Pancreas (tissue), 10 donors: ENCODE data around the gene PON1. TPM values are rescaled to one million over a fixed set of nuclear protein-coding genes. Genes with fewer than 3 reads are reported as not detected.

Experiments
- ATAC-seq, 4 donors: fragments of 200-7000 bp; cut with Tn5 transposase; one replicate each; pipeline versions ENCODE4 v1.8.0 to v1.9.1; 2020; ENCODE audit warnings: mild to moderate bottlenecking in 4 of 4, moderate library complexity in 4 of 4
- DNase-seq, 6 donors: peaks; one replicate each; pipeline ENCODE4 v3.0.0-alpha.2; 2020
- FAIRE-seq: peaks from 2 replicates; lab custom pipeline; 2012; peaks lifted over from hg19 to GRCh38; lab: Jason Lieb, UNC
- H3K27ac ChIP-seq, 4 donors: fragments of 200-600 bp; sonication (generic); 1 replicate in 3 of 4; 2 replicates in 1 of 4; pipeline versions ENCODE4 v1.5.0 to v1.8.0; 2020
- H3K27me3 ChIP-seq, 4 donors: fragments of 200-600 bp; one replicate each; pipeline ENCODE4 v1.8.0; 2021
- H3K36me3 ChIP-seq, 3 donors: fragments of 200-600 bp; sonication (generic) in 1 of 3; one replicate each; pipeline versions ENCODE4 v1.5.0 to v1.8.0; 2020 to 2021
- H3K4me1 ChIP-seq, 3 donors: fragments of 200-600 bp; one replicate each; pipeline ENCODE4 v1.8.0; 2021
- H3K4me3 ChIP-seq, 4 donors: fragments of 200-600 bp; sonication (generic) in 2 of 4; one replicate each; pipeline versions ENCODE4 v1.5.0 to v1.8.0; 2020 to 2021
- H3K9me3 ChIP-seq, 4 donors: fragments of 200-600 bp; one replicate each; pipeline ENCODE4 v1.8.0; 2021
- WGBS, 2 donors: extraction: QIAGEN DNeasy Blood & Tissue Kit; methylation state at CpG; one replicate each; pipeline ENCODE4 v1.1.7; 2013; 5-methylcytosine and 5-hydroxymethylcytosine counted together
- intact Hi-C, 3 donors: fragments of 100-400 bp; cut with DNase I; formaldehyde crosslinking; loops; one replicate each; pipeline versions ENCODE4 v1.11.1 to v1.14.2; 2022
- polyA plus RNA-seq, 2 donors: library from polyadenylated mRNA; stranded (reverse); fragments of 200-250 nt; gene quantifications; one replicate each; pipeline ENCODE4 v1.2.3, GENCODE V29; 2013
- total RNA-seq, 6 donors: library from RNA; stranded (reverse); fragmentation: NEBNext Ultra II Directional in 4 of 6; extraction: Animal tissue kit (Norgen Biotek cat#: 25700) in 4 of 6; gene quantifications; one replicate each; pipeline versions ENCODE4 v1.2.1 to v1.2.4, GENCODE V29; 2021 to 2023
- TF ChIP-seq, protein P1 (sequence below), 4 donors: fragments of 200-600 bp; sonication (generic) in 3 of 4; IDR thresholded peaks; one replicate each; pipeline versions ENCODE4 v1.5.0 to v1.8.0; 2021; ENCODE audit warnings: antibody characterized with exemption in 4 of 4
- donor health status: healthy with polysubstance abuse.
- donor health status: DM: no; HTN: no; CAD: no; lungs with moderate emphysema.
- donor health status: DM: no; HTN: no; CAD: no.
- donor health status: control.
- donor health status: control.
- donor health status: Bipolar disorder and iron deficiency.
- donor health status: DM: yes; HTN: yes; CAD: no.
- donor health status: DM: no; HTN: no; CAD: no.
- donor health status: DM: no; HTN: no; CAD: no.
- donor health status: DM: yes; HTN: yes; CAD: no.

Gene PON1
- total and polyA plus RNA-seq, 8 donors: 0.26 to 0.64 (median 0.51) TPM; not detected in 3

GRCh38 chr7:95298091-95298490 is 26.2 kb downstream of the PON1 start:
- no peaks in the 10 kb centered on the region for H3K36me3 ChIP-seq
- no peaks in the 10 kb centered on the region for H3K9me3 ChIP-seq
- no peak overlapping the region for H3K4me3 ChIP-seq
- no peak for DNase-seq
- 94 to 95% methylated on average over 3 of the region's 3 CpGs for WGBS, 2 donors
- TF ChIP-seq, protein P1, sequence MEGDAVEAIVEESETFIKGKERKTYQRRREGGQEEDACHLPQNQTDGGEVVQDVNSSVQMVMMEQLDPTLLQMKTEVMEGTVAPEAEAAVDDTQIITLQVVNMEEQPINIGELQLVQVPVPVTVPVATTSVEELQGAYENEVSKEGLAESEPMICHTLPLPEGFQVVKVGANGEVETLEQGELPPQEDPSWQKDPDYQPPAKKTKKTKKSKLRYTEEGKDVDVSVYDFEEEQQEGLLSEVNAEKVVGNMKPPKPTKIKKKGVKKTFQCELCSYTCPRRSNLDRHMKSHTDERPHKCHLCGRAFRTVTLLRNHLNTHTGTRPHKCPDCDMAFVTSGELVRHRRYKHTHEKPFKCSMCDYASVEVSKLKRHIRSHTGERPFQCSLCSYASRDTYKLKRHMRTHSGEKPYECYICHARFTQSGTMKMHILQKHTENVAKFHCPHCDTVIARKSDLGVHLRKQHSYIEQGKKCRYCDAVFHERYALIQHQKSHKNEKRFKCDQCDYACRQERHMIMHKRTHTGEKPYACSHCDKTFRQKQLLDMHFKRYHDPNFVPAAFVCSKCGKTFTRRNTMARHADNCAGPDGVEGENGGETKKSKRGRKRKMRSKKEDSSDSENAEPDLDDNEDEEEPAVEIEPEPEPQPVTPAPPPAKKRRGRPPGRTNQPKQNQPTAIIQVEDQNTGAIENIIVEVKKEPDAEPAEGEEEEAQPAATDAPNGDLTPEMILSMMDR (IDR thresholded peaks at IDR 0.05): no peak
- intact Hi-C loops: no loop called here
- no peaks in the 10 kb centered on the region for H3K27me3 ChIP-seq
- H3K4me1 ChIP-seq: no peaks in the 10 kb centered on the region
- ATAC-seq: no peak
- FAIRE-seq: no peak
- no peak overlapping the region for H3K27ac ChIP-seq

GRCh38 chr7:95297041-95297440 is 27.3 kb downstream of the PON1 start:
- TF ChIP-seq, protein P1 (IDR thresholded peaks at IDR 0.05): no peak
- no peak for DNase-seq
- no peak for FAIRE-seq
- Histone ChIP-seq H3K9me3 (no peaks in the 10 kb centered on the region), H3K27ac (no peak overlapping the region), H3K4me1 (no peaks in the 10 kb centered on the region), H3K4me3 (no peak overlapping the region), H3K27me3 (no peaks in the 10 kb centered on the region), H3K36me3 (no peaks in the 10 kb centered on the region)
- no peak for ATAC-seq
- WGBS, 2 donors: 82 to 94% methylated on average over 1 of the region's 1 CpG
- intact Hi-C loops: no loop called here

DNA sequence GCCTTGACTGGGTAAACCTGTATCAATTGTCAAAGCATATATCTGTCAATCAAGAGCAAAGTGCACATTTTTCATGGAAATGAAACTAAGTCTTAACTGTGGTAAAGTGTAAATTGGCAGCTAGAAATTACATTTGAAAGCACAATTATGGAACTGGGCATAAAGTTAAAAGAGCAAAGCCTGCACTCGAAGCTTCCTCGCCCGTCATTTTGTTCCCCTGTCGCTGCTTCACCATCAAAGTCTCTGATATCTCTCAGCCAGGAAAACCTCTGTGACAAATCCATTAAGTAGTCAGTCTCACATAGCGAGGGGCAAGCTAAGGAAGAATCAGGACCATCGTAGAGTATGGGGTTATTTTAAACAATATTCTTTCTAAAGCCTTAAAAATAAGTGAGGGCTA is 27.9 kb downstream of the PON1 start:
- no peaks in the 10 kb centered on the region for H3K9me3 ChIP-seq
- no peaks in the 10 kb centered on the region for H3K4me1 ChIP-seq
- WGBS, 2 donors: 95 to 96% methylated on average over 6 of the region's 6 CpGs
- TF ChIP-seq, protein P1 (IDR thresholded peaks at IDR 0.05): no peak
- FAIRE-seq (no peak), DNase-seq (no peak), ATAC-seq (no peak)
- intact Hi-C loops: no loop called here
- no peak overlapping the region for H3K4me3 ChIP-seq
- H3K27ac ChIP-seq: no peak overlapping the region
- H3K27me3 ChIP-seq: no peaks in the 10 kb centered on the region
- H3K36me3 ChIP-seq: no peaks in the 10 kb centered on the region

GRCh38 chr7:95295397-95295796 is 28.9 kb downstream of the PON1 start:
- Histone ChIP-seq H3K36me3 (no peaks in the 10 kb centered on the region), H3K4me3 (no peak overlapping the region), H3K4me1 (no peaks in the 10 kb centered on the region), H3K27ac (no peak overlapping the region), H3K9me3 (no peaks in the 10 kb centered on the region), H3K27me3 (no peaks in the 10 kb centered on the region)
- intact Hi-C loops: no loop called here
- ATAC-seq (no peak), DNase-seq (no peak), FAIRE-seq (no peak)
- TF ChIP-seq, protein P1 (IDR thresholded peaks at IDR 0.05): no peak

DNA sequence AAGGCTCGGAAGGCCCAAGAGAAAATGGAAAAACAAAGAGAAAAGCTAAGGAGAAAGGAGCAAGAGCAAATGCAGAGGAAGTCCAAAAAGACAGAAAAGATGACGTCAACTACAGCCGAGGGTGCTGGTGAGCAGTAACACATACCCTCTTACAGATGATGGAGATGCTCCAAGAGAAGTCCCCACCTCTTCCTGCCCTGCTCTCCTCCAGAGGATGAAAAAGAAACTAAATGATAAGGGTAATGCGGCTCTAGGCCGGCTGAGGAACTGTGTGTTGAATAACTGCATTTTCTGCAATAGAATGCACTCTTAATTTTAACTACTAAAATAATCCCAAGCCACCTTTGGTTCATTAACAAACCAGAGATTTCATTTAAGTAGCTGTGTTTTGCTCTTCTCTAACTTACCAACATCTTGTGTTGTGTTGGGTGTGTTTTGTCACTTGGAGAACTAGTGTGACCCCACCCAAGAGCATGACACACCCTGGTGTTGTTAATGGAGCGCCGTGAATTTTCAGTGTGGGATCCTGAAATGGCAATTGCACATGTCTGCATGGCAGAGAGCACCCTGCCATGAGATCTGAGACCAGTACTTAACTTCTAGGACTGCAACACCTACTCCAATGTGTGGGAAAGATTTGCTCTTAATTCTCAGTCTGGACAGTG is 34.0 kb downstream of the PON1 start:
- Histone ChIP-seq H3K27me3 (no peaks in the 10 kb centered on the region), H3K36me3 (peaks cover 0 to 3% (median 0%) of the 10 kb centered on the region in 3 donors), H3K4me1 (no peaks in the 10 kb centered on the region), H3K9me3 (no peaks in the 10 kb centered on the region), H3K4me3 (no peak overlapping the region), H3K27ac (no peak overlapping the region)
- intact Hi-C loops: no loop called here
- DNase-seq (no peak), FAIRE-seq (no peak), ATAC-seq (no peak)
- WGBS, 2 donors: 92 to 96% methylated on average over 7 of the region's 7 CpGs
- TF ChIP-seq, protein P1 (IDR thresholded peaks at IDR 0.05): no peak
